OCI-LY1 (cell line): Measurements from ENCODE around the gene SELENOO.

ENCODE experiments used
- H2AFZ ChIP-seq: fragments of 200-600 bp; sonication (generic), shearing (Covaris generic); 2 replicates; pipeline ENCODE4 v1.6.0; 2014; ENCODE audit warnings: antibody characterized with exemption, mild to moderate bottlenecking, low read length
- H3F3A ChIP-seq: fragments of 200-600 bp; sonication (generic), shearing (Covaris generic); 2 replicates; pipeline ENCODE4 v1.6.0; 2014; ENCODE audit warnings: mild to moderate bottlenecking, antibody characterized with exemption, low read length, moderate library complexity; ENCODE audit not compliant: insufficient read depth
- H3K27ac ChIP-seq: fragments of 200-600 bp; sonication (generic); 2 replicates; pipeline ENCODE4 v1.5.1; 2014; ENCODE audit warnings: low read length, mixed run types, mild to moderate bottlenecking, low read depth; ENCODE audit not compliant: poor library complexity, severe bottlenecking
- H3K27me3 ChIP-seq: fragments of 200-600 bp; sonication (generic); 2 replicates; pipeline ENCODE4 v1.6.0; 2014; ENCODE audit warnings: antibody characterized with exemption, mild to moderate bottlenecking, low read length, moderate library complexity; ENCODE audit not compliant: insufficient read depth
- H3K36me3 ChIP-seq: fragments of 200-600 bp; sonication (generic); 2 replicates; pipeline ENCODE4 v1.6.1; 2014; ENCODE audit warnings: mild to moderate bottlenecking, antibody characterized with exemption, low read length, moderate library complexity, mixed read lengths; ENCODE audit not compliant: insufficient read depth
- H3K4me1 ChIP-seq: fragments of 200-600 bp; sonication (generic); 2 replicates; pipeline ENCODE4 v1.5.1; 2014; ENCODE audit warnings: mild to moderate bottlenecking, low read length, moderate library complexity; ENCODE audit not compliant: insufficient read depth, severe bottlenecking
- H3K4me2 ChIP-seq: fragments of 200-600 bp; sonication (generic), shearing (Covaris generic); 2 replicates; pipeline ENCODE4 v1.6.1; 2014; ENCODE audit warnings: low read length
- H3K4me3 ChIP-seq: fragments of 200-600 bp; sonication (generic); 2 replicates; pipeline ENCODE4 v1.5.1; 2014; ENCODE audit warnings: low read length, low read depth, mild to moderate bottlenecking, mixed read lengths; ENCODE audit not compliant: poor library complexity, severe bottlenecking
- H3K79me2 ChIP-seq: fragments of 200-600 bp; shearing (Covaris generic); 2 replicates; pipeline ENCODE4 v1.6.1; 2016; ENCODE audit warnings: mixed run types, low read length, mixed read lengths; ENCODE audit not compliant: insufficient read depth
- H3K9ac ChIP-seq: fragments of 200-600 bp; sonication (generic), shearing (Covaris generic); 2 replicates; pipeline ENCODE4 v1.6.1; 2014; ENCODE audit warnings: mild to moderate bottlenecking, low read length, mixed read lengths
- H3K9me2 ChIP-seq: fragments of 200-600 bp; sonication (generic), shearing (Covaris generic); 2 replicates; pipeline ENCODE4 v1.6.1; 2014; ENCODE audit warnings: low read depth, mild to moderate bottlenecking, low read length, mixed read lengths
- H3K9me3 ChIP-seq: fragments of 200-600 bp; shearing (Covaris generic); 2 replicates; pipeline ENCODE4 v1.6.1; 2014; ENCODE audit warnings: low read length, mixed read lengths
- H4K20me1 ChIP-seq: fragments of 200-600 bp; sonication (generic), shearing (Covaris generic); 2 replicates; pipeline ENCODE4 v1.6.0; 2016; ENCODE audit warnings: mild to moderate bottlenecking, low read length; ENCODE audit not compliant: insufficient read depth
- CTCF ChIP-seq: fragments of 200-600 bp; sonication (generic), shearing (Covaris generic); IDR thresholded peaks from 2 replicates; pipeline ENCODE4 v1.5.1; 2017; ENCODE audit warnings: mild to moderate bottlenecking, antibody characterized with exemption, low read length, moderate library complexity, mixed read lengths
- EZH2 ChIP-seq: fragments of 200-600 bp; sonication (generic), shearing (Covaris generic); IDR thresholded peaks from 2 replicates; pipeline ENCODE4 v1.8.0; 2017; ENCODE audit warnings: borderline replicate concordance, mixed run types, mild to moderate bottlenecking, antibody characterized with exemption, low read length, moderate library complexity, mixed read lengths

The SELENOO gene

GRCh38 chr22:50169181-50169759 lies 31.5 kb upstream of the SELENOO start:
- TF ChIP-seq CTCF (no peak), EZH2 (no peak)
- Histone ChIP-seq H3K27me3 (peaks cover 3% of the 10 kb centered on the region; the same call in 1 of the 2 replicates), H3K27ac (no peak overlapping the region), H3K9me2 (no peaks in the 10 kb centered on the region), H3K36me3 (no peaks in the 10 kb centered on the region), H3K9ac (no peak overlapping the region), H4K20me1 (no peaks in the 10 kb centered on the region), H3K4me1 (peaks cover 9% of the 10 kb centered on the region), H3K9me3 (no peaks in the 10 kb centered on the region), H2AFZ (no peak overlapping the region), H3K4me2 (peak overlapping the region; percentile 54), H3K79me2 (no peaks in the 10 kb centered on the region), H3F3A (peaks cover 4% of the 10 kb centered on the region; the same call in 1 of the 2 replicates), H3K4me3 (peak overlapping the region; percentile 59)

GRCh38 chr22:50169774-50170341 lies 31.0 kb upstream of the SELENOO start:
- H3K27me3 ChIP-seq, result peaks cover 3% of the 10 kb centered on the region; the same call in 1 of the 2 replicates
- no peak overlapping the region for H2AFZ ChIP-seq
- peaks cover 4% of the 10 kb centered on the region; the same call in 1 of the 2 replicates for H3F3A ChIP-seq
- no peaks in the 10 kb centered on the region for H3K79me2 ChIP-seq
- H3K4me2 ChIP-seq, result peak overlapping the region; percentile 54
- H3K4me3 ChIP-seq, result peak overlapping the region; percentile 59
- H3K9me2 ChIP-seq, result no peaks in the 10 kb centered on the region
- H3K36me3 ChIP-seq, result no peaks in the 10 kb centered on the region
- no peak for TF ChIP-seq CTCF
- no peak for TF ChIP-seq EZH2
- H3K4me1 ChIP-seq, result peaks cover 9% of the 10 kb centered on the region
- no peaks in the 10 kb centered on the region for H4K20me1 ChIP-seq
- H3K9me3 ChIP-seq, result no peaks in the 10 kb centered on the region
- H3K9ac ChIP-seq, result no peak overlapping the region
- H3K27ac ChIP-seq, result no peak overlapping the region

DNA sequence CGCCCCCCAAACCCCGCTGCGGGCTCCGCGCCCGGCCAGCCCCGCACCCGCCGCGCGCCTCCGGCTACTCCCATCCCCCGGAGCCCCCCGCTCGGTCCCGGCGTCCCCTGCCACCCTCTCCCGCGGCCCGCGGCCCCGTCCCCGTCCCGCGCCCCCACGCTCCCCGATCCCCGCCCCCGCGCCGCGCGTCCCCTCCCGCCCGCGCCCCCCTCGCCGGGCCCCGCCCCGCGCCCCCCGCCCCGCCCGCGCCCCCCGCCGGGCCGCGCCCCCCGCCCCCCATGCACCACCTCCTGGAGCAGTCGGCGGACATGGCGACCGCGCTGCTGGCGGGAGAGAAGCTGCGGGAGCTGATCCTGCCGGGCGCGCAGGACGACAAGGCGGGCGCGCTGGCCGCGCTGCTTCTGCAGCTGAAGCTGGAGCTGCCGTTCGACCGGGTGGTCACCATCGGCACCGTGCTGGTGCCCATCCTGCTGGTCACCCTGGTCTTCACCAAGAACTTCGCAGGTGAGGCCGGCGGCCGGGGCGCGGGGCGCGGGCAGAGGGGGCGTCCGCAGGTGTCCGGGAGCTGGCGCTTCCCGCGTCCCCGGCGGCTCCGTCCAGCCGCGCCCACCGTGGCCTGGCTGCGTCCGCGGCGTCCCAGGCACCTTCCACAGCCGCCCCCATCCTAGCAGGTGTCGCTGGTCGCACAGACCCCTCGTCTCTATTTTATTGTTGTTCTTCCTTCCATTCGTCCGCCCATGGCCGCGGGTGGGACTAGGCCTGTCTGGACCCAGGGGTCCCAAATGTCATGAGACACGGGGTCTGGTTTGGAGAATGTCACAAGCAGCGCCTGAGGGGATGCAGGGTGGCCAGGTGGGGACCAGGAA lies 30.1 kb upstream of the SELENOO start, which contains the start of gene PANX2:
PANX2 (plus strand) TSS at position 279 of the 866 bp plus-strand sequence; CDS start at position 279, 0 bp downstream.
- no peak within 1 kb of the TSS; the same call in 1 of the 2 replicates for H3K9ac ChIP-seq
- no peaks in the 10 kb centered on the region for H3K36me3 ChIP-seq
- H3K9me2 ChIP-seq, result no peaks in the 10 kb centered on the region
- H3K27me3 ChIP-seq, result peaks cover 3% of the 10 kb centered on the region; the same call in 1 of the 2 replicates
- H4K20me1 ChIP-seq, result no peaks in the 10 kb centered on the region
- H3K9me3 ChIP-seq, result no peaks in the 10 kb centered on the region
- peak within 1 kb of the TSS; percentile 54 for H3K4me2 ChIP-seq
- no peak for TF ChIP-seq EZH2
- TF ChIP-seq CTCF, result no peak
- no peaks in the 10 kb centered on the region for H3K79me2 ChIP-seq
- no peak within 1 kb of the TSS for H2AFZ ChIP-seq
- H3K4me1 ChIP-seq, result peaks cover 10% of the 10 kb centered on the region
- peaks cover 4% of the 10 kb centered on the region; the same call in 1 of the 2 replicates for H3F3A ChIP-seq
- H3K27ac ChIP-seq, result no peak within 1 kb of the TSS
- H3K4me3 ChIP-seq, result peak within 1 kb of the TSS; percentile 59
